Muscle of arm (tissue), 12 donors: ENCODE results near the gene KCNE4. TPM values are rescaled to one million over a fixed set of nuclear protein-coding genes. Genes with fewer than 3 reads are reported as not detected.
A peak's percentile ranks its signal among the peaks of the same experiment; 100 is the strongest.

Experiments
- DNase-seq: peaks from one replicate; pipeline ENCODE4 v3.0.0-alpha.2; 2013
- polyA plus RNA-seq, 12 donors: library from polyadenylated mRNA; unstranded; fragments of 120-200 nt; gene quantifications; one replicate each; pipeline ENCODE4 v1.2.1, GENCODE V29; 2013; ENCODE audit not compliant: insufficient read length in 12 of 12

KCNE4 gene
- polyA plus RNA-seq, 12 donors, result 3.1 to 5.8 (median 4.4) TPM; not detected in 1

GRCh38 chr2:223084873-223085272 lies 32.9 kb downstream of the KCNE4 start:
- DNase-seq, result no peak

GRCh38 chr2:223086370-223086981 lies 34.5 kb downstream of the KCNE4 start:
- no peak for DNase-seq

GRCh38 chr2:223087466-223087865 lies 35.5 kb downstream of the KCNE4 start:
- DNase-seq, result no peak

GRCh38 chr2:223088866-223089265 lies 36.9 kb downstream of the KCNE4 start:
- DNase-seq, result no peak

- DNase-seq, result no peak
Observed at GRCh38 chr2:223090039-223090438, 38.0 kb downstream of the KCNE4 start.

- no peak for DNase-seq
Observed at GRCh38 chr2:223090540-223091235, 38.7 kb downstream of the KCNE4 start.

GRCh38 chr2:223092667-223093066 lies 40.7 kb downstream of the KCNE4 start:
- no peak for DNase-seq

- no peak for DNase-seq
Observed at GRCh38 chr2:223093436-223094241, 41.6 kb downstream of the KCNE4 start.

- no peak for DNase-seq
Observed at GRCh38 chr2:223095207-223095606, 43.2 kb downstream of the KCNE4 start.

- DNase-seq, result no peak
Observed at GRCh38 chr2:223096235-223096970, 44.4 kb downstream of the KCNE4 start.

- no peak for DNase-seq
Observed at GRCh38 chr2:223097888-223098383, 45.9 kb downstream of the KCNE4 start.

- DNase-seq, result no peak
Observed at GRCh38 chr2:223099561-223099960, 47.6 kb downstream of the KCNE4 start.

- DNase-seq, result peak; percentile 90
Observed at GRCh38 chr2:223100061-223100511, 48.1 kb downstream of the KCNE4 start.

GRCh38 chr2:223101340-223102039 lies 49.5 kb downstream of the KCNE4 start:
- DNase-seq, result no peak

- DNase-seq, result no peak
Observed at GRCh38 chr2:223102040-223102400, 50.0 kb downstream of the KCNE4 start.

- no peak for DNase-seq
Observed at GRCh38 chr2:223102450-223102849, 50.5 kb downstream of the KCNE4 start.

GRCh38 chr2:223104336-223105132 lies 52.5 kb downstream of the KCNE4 start:
- DNase-seq, result no peak
